H1 (cell line): ENCODE results near the gene LAS1L.

ENCODE experiments used
- CEBPB ChIP-seq: IDR thresholded peaks from 2 replicates; pipeline ENCODE4 v1.6.1; 2012; ENCODE audit warnings: low read depth, low read length
- CHD2 ChIP-seq: IDR thresholded peaks from 2 replicates; pipeline ENCODE4 v1.6.1; 2012; ENCODE audit warnings: low read length, improper control_type of control experiment
- CHD7 ChIP-seq: fragments of 300-600 bp; sonication (generic); IDR thresholded peaks from 2 replicates; pipeline ENCODE4 v1.7.1; 2012; ENCODE audit warnings: low read length, moderate library complexity, mild to moderate bottlenecking, inconsistent platforms; ENCODE audit not compliant: insufficient replicate concordance
- CTCF ChIP-seq, 3 experiments: IDR thresholded peaks; 1 replicate in 2 of 3; 2 replicates in 1 of 3; pipeline versions ENCODE4 v1.5.1 to v1.6.1; 2011; ENCODE audit warnings: low read length in 3 of 3, mild to moderate bottlenecking in 3 of 3, inconsistent platforms in 2 of 3, low read depth in 1 of 3, moderate library complexity in 1 of 3; ENCODE audit not compliant: insufficient read depth in 1 of 3; ENCODE audit errors: control extremely low read depth in 1 of 3
- EGR1 ChIP-seq: IDR thresholded peaks from 2 replicates; pipeline ENCODE4 v1.6.1; 2011; ENCODE audit warnings: low read depth, low read length, borderline replicate concordance
- EP300 ChIP-seq, 2 experiments: IDR thresholded peaks; 1 replicate in 1 of 2; 2 replicates in 1 of 2; pipeline ENCODE4 v1.6.1; 2011 to 2012; ENCODE audit warnings: low read depth in 2 of 2, low read length in 2 of 2, mild to moderate bottlenecking in 2 of 2, borderline replicate concordance in 1 of 2, inconsistent platforms in 1 of 2, moderate library complexity in 1 of 2
- MAFK ChIP-seq: IDR thresholded peaks from 2 replicates; pipeline ENCODE4 v1.6.1; 2012; ENCODE audit warnings: low read depth, mild to moderate bottlenecking, improper control_type of control experiment, low read length
- POLR2A ChIP-seq, 2 experiments: IDR thresholded peaks; 1 replicate in 1 of 2; 2 replicates in 1 of 2; pipeline ENCODE4 v1.6.1; 2011; ENCODE audit warnings: low read depth in 2 of 2, low read length in 2 of 2, mild to moderate bottlenecking in 2 of 2; ENCODE audit errors: control extremely low read depth in 1 of 2
- POLR2AphosphoS5 ChIP-seq: IDR thresholded peaks from 2 replicates; pipeline ENCODE4 v1.6.1; 2011; ENCODE audit warnings: low read depth, low read length
- SIX5 ChIP-seq: IDR thresholded peaks from 2 replicates; pipeline ENCODE4 v1.6.1; 2011; ENCODE audit warnings: mild to moderate bottlenecking, low read depth, low read length
- TAF1 ChIP-seq: IDR thresholded peaks from 2 replicates; pipeline ENCODE4 v1.6.1; 2011; ENCODE audit warnings: mild to moderate bottlenecking, low read depth, low read length

- TF ChIP-seq CHD7 (no peak), MAFK (no peak), CTCF (IDR thresholded peaks at IDR 0.05; ENCODE audit: control extremely low read depth in 1 of 3, insufficient read depth in 1 of 3, low read depth in 1 of 3, low read length in 3 of 3) (no peak), CHD2 (no peak), EGR1 (no peak), TAF1 (no peak), SIX5 (no peak), CEBPB (no peak), EP300 (IDR thresholded peaks at IDR 0.05; ENCODE audit: borderline replicate concordance in 1 of 2, low read depth in 2 of 2, low read length in 2 of 2) (no peak), POLR2AphosphoS5 (no peak), POLR2A (IDR thresholded peaks at IDR 0.05; ENCODE audit: control extremely low read depth in 1 of 2, low read depth in 2 of 2, low read length in 2 of 2) (no peak)
Measured at GRCh38 chrX:65582450-65583082, 48.0 kb upstream of the LAS1L start.
